ENCODE results near the gene NPY5R.

NPY5R gene

GRCh38 chr4:163335384-163335783, 8.3 kb upstream of the NPY5R start:
- Histone ChIP-seq H3K4me2 (no peak overlapping the region), H4K20me1 (no peaks in the 10 kb centered on the region), H3K36me3 (no peaks in the 10 kb centered on the region), H3K27me3 (no peaks in the 10 kb centered on the region), H3K9me3 (peaks cover 18% of the 10 kb centered on the region), H3K4me1 (no peaks in the 10 kb centered on the region), H3K4me3 (no peak overlapping the region), H3K9ac (no peak overlapping the region), H3K27ac (no peak overlapping the region)
- TF ChIP-seq Cebpa-rat (IDR thresholded peaks at IDR 0.05), result no peak

DNA sequence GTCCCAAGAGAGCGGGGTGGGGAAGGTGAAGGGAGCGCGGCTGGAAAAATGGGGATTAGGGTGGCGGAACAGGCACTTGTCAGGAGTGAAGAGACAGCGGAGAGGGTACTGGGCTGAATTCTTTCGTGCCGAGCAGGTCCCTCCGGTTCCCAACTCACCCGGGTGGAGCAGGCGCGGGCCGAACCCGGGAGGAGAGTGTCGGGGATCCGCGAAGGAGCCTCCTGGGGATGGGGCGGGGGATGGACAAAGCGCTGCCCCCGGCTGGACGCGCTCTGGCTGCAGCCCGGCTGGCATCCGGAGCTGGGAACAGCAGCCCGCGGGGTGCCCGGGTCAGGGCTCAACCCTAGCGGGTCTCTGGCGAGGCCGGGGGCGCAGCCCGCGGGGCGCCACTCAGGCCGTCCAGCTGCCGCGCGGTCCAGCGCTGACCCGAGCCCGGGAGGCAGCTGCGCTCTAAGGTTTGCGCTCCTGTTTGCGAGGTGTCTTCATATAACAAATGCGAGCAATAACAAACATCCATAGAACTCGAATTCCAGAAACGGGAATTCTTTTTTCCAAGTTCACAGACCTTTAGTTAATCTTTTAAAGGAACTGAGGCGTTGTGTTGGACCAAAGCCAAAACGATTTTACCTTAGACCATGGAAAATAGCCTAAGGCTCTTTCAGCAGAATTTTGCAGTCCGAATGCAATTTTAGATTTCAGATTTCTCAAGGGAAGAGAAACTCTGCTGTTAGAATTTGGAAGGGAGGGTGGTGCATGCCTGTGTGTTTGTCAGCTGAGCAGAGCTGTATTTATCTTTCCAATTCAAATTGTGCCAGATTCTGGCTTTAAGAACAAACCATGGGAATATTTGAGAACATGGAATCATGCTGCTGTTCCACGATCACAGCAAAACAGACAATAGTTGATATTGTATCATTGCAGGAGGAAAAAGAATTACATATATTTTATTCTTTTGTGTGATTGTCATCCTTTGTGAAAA, 744 bp downstream of the NPY5R start:
- Histone ChIP-seq H3K4me1 (no peaks in the 10 kb centered on the region), H4K20me1 (no peaks in the 10 kb centered on the region), H3K36me3 (no peaks in the 10 kb centered on the region), H3K4me2 (no peak overlapping the region), H3K27ac (no peak overlapping the region), H3K9ac (no peak overlapping the region), H3K27me3 (no peaks in the 10 kb centered on the region), H3K9me3 (peaks cover 11% of the 10 kb centered on the region), H3K4me3 (no peak overlapping the region)
- no peak for TF ChIP-seq Cebpa-rat (IDR thresholded peaks at IDR 0.05)

DNA sequence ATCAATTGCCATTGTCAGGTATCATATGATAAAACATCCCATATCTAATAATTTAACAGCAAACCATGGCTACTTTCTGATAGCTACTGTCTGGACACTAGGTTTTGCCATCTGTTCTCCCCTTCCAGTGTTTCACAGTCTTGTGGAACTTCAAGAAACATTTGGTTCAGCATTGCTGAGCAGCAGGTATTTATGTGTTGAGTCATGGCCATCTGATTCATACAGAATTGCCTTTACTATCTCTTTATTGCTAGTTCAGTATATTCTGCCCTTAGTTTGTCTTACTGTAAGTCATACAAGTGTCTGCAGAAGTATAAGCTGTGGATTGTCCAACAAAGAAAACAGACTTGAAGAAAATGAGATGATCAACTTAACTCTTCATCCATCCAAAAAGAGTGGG, 7.0 kb downstream of the NPY5R start:
- H3K4me1 ChIP-seq, result no peaks in the 10 kb centered on the region
- H3K27me3 ChIP-seq, result no peaks in the 10 kb centered on the region
- H3K36me3 ChIP-seq, result no peaks in the 10 kb centered on the region
- no peak for TF ChIP-seq Cebpa-rat (IDR thresholded peaks at IDR 0.05)
- H3K27ac ChIP-seq, result no peak overlapping the region
- H3K9me3 ChIP-seq, result no peaks in the 10 kb centered on the region
- H4K20me1 ChIP-seq, result no peaks in the 10 kb centered on the region
- H3K4me3 ChIP-seq, result no peak overlapping the region
- no peak overlapping the region for H3K9ac ChIP-seq
- no peak overlapping the region for H3K4me2 ChIP-seq

- no peak for TF ChIP-seq Cebpa-rat (IDR thresholded peaks at IDR 0.05)
- no peaks in the 10 kb centered on the region for H3K9me3 ChIP-seq
- no peaks in the 10 kb centered on the region for H3K27me3 ChIP-seq
- no peak overlapping the region for H3K27ac ChIP-seq
- H3K9ac ChIP-seq, result no peak overlapping the region
- no peaks in the 10 kb centered on the region for H3K36me3 ChIP-seq
- no peak overlapping the region for H3K4me2 ChIP-seq
- H3K4me3 ChIP-seq, result no peak overlapping the region
- H4K20me1 ChIP-seq, result no peaks in the 10 kb centered on the region
- no peaks in the 10 kb centered on the region for H3K4me1 ChIP-seq
Measured at GRCh38 chr4:163353054-163353453, 9.4 kb downstream of the NPY5R start.

DNA sequence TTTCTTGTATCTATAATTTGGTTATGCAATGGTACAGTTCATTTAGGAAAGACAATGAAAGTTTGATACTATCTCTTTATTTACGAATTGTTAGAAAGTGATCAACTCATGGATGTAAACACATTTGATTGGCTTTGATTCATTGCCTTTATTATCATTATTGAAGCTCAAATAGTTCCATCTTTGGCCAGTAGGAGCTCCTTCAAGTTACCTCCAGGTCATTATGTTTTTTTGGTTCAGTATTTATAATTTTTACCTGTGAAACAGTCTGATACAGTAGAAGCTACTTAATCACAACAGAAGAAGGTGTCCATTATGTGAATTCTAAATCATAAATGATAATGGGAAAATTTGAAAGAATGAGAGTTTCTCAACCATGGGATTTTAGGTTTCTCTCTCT, 12.4 kb downstream of the NPY5R start:
- Histone ChIP-seq H4K20me1 (no peaks in the 10 kb centered on the region), H3K4me2 (no peak overlapping the region), H3K4me1 (no peaks in the 10 kb centered on the region), H3K9me3 (no peaks in the 10 kb centered on the region), H3K36me3 (no peaks in the 10 kb centered on the region), H3K27ac (no peak overlapping the region), H3K4me3 (no peak overlapping the region), H3K9ac (no peak overlapping the region), H3K27me3 (no peaks in the 10 kb centered on the region)
- no peak for TF ChIP-seq Cebpa-rat (IDR thresholded peaks at IDR 0.05)

DNA sequence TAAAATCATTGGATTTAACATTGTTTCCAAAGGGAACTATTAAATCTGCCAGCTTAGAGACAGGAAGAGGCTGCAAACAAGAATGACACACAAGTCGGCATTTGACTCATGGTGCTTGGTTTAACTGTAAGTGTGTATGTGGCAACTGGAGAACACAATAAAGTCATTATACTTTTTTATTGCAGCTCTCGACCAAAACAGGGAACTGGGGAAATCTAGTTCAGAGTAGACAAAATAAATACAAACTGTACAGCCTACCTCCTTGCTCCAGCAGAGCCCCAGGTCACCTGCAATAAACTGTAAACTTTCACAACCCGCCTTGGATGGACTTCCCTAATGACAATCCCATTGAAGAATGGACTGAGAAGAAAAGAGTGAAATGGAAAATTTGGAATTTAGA, 24.0 kb downstream of the NPY5R start:
- TF ChIP-seq Cebpa-rat (IDR thresholded peaks at IDR 0.05), result no peak
- H4K20me1 ChIP-seq, result no peaks in the 10 kb centered on the region
- no peaks in the 10 kb centered on the region for H3K9me3 ChIP-seq
- no peaks in the 10 kb centered on the region for H3K4me1 ChIP-seq
- no peaks in the 10 kb centered on the region for H3K36me3 ChIP-seq
- H3K27me3 ChIP-seq, result no peaks in the 10 kb centered on the region
- no peak overlapping the region for H3K4me2 ChIP-seq
- H3K9ac ChIP-seq, result no peak overlapping the region
- no peak overlapping the region for H3K4me3 ChIP-seq
- H3K27ac ChIP-seq, result no peak overlapping the region

DNA sequence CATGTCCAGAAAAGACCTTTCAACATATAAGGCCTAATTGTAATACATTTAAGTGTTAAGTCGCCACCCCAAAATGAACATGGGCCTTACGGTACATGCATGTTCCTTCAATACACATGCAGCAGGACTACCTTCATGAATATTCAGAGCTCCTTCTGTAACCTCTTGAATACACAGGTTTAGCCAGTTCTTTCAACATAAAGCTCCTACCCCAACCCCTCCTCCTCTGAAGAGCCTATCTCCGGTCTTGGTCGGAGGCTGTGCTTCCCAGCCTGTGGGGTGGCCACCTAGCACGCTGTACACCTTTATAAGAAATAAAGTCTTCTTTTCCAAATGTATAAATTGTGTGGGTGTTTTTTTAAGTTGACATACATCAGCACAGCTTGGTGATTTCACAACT, 28.3 kb downstream of the NPY5R start:
- no peak overlapping the region for H3K9ac ChIP-seq

DNA sequence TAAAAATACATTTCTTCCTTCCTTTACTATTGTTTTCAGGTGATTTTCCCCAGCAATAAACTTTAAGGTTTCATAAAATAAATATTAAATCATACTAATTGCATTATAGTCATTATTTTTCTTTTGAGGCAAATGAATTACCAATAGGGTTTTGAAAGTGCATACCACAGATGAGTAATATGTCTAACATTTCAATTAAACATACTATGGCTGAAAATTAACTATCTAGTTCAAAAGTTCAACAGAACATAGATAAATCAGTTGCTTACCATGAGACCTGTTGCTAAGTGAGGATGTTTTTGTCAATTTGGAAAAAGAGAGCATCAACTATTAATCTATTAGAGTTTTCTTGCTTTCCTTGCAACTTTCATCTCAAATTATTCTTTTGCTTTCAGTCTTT, 35.0 kb downstream of the NPY5R start:
- Histone ChIP-seq H3K9me3 (no peaks in the 10 kb centered on the region), H3K4me3 (no peak overlapping the region), H3K4me2 (no peak overlapping the region), H3K36me3 (no peaks in the 10 kb centered on the region), H3K27ac (no peak overlapping the region), H4K20me1 (no peaks in the 10 kb centered on the region), H3K27me3 (no peaks in the 10 kb centered on the region), H3K4me1 (no peaks in the 10 kb centered on the region), H3K9ac (no peak overlapping the region)
- no peak for TF ChIP-seq Cebpa-rat (IDR thresholded peaks at IDR 0.05)

More for the DNA sequence above, 28.3 kb downstream of the NPY5R start:
- Histone ChIP-seq H3K9me3 (no peaks in the 10 kb centered on the region), H4K20me1 (no peaks in the 10 kb centered on the region), H3K36me3 (no peaks in the 10 kb centered on the region), H3K27ac (no peak overlapping the region), H3K4me1 (no peaks in the 10 kb centered on the region), H3K4me2 (no peak overlapping the region), H3K4me3 (no peak overlapping the region), H3K27me3 (no peaks in the 10 kb centered on the region)
- no peak for TF ChIP-seq Cebpa-rat (IDR thresholded peaks at IDR 0.05)

DNA sequence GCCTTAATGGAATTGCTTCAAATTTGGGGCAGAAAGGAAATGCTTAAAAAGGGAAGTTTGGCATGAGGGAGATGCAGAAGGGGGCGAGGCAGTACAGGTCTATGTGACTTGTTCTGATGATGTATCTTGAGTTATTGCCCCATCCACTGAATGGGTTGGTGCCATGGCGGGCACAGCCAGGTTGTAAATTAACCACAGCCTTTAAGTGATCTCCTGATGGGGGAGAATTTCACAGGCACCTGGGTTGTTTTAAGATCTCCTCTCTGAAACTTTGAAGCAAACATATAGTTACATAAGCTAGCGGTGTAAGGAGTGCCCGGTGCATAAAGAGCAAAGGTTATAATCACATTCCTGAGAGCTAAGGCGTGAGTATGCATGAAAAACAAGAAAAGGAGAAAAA, 37.0 kb downstream of the NPY5R start:
- H3K9me3 ChIP-seq, result no peaks in the 10 kb centered on the region
- no peaks in the 10 kb centered on the region for H3K36me3 ChIP-seq
- no peak overlapping the region for H3K4me2 ChIP-seq
- no peaks in the 10 kb centered on the region for H3K27me3 ChIP-seq
- TF ChIP-seq Cebpa-rat (IDR thresholded peaks at IDR 0.05), result no peak
- H3K27ac ChIP-seq, result no peak overlapping the region
- H3K4me1 ChIP-seq, result no peaks in the 10 kb centered on the region
- H3K9ac ChIP-seq, result no peak overlapping the region
- no peaks in the 10 kb centered on the region for H4K20me1 ChIP-seq
- H3K4me3 ChIP-seq, result no peak overlapping the region

DNA sequence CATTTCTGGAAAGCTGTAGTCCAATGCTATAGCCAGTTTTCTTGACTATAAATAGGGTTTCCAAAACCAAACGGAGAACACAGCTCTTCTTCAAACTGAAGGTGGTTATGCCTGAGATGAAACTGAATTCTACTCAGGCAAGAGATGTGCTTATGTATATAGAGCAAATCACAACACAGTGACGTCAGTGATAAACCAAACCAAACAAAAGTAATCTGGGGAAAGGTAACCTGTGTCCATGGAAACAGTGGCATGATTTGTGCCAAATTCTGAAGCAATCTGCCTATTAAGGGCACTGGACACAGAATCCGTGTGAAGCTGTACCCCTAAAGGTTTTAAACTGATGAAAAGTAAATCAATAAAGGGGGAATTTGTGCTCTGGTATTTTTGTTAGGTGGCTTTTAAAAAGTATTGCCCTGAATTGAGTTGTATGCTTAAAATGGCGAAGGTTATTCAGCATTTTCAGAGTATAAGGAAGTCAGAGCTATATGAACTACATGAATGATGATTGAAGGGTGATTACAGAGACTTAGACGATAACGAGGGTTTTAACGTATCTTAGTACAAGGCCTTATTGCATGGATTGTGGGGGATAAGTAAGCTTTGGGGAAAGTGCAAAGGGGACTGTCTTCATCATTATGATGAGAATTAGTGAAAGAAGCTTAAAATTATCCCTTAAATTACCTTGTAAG, 38.6 kb downstream of the NPY5R start:
- H3K9ac ChIP-seq, result no peak overlapping the region
- no peak overlapping the region for H3K27ac ChIP-seq
- H3K4me1 ChIP-seq, result no peaks in the 10 kb centered on the region
- H3K4me3 ChIP-seq, result no peak overlapping the region
- TF ChIP-seq Cebpa-rat (IDR thresholded peaks at IDR 0.05), result no peak
- H3K27me3 ChIP-seq, result no peaks in the 10 kb centered on the region
- H4K20me1 ChIP-seq, result no peaks in the 10 kb centered on the region
- no peaks in the 10 kb centered on the region for H3K36me3 ChIP-seq
- no peaks in the 10 kb centered on the region for H3K9me3 ChIP-seq
- no peak overlapping the region for H3K4me2 ChIP-seq
